GM19035 (cell line): ENCODE data around the gene ME1.
A peak's percentile ranks its signal among the peaks of the same experiment; 100 is the strongest.
"Not testable (repeated sequence)": the region's sequence is repeated elsewhere in the genome, so short reads cannot be mapped to it uniquely, and the experiment has no call there.

Source experiments
- ATAC-seq: cut with Tn5 transposase; IDR thresholded peaks from one replicate; pipeline ENCODE4 v1.9.1; 2021; ENCODE audit not compliant: unreplicated experiment

ME1 gene

DNA sequence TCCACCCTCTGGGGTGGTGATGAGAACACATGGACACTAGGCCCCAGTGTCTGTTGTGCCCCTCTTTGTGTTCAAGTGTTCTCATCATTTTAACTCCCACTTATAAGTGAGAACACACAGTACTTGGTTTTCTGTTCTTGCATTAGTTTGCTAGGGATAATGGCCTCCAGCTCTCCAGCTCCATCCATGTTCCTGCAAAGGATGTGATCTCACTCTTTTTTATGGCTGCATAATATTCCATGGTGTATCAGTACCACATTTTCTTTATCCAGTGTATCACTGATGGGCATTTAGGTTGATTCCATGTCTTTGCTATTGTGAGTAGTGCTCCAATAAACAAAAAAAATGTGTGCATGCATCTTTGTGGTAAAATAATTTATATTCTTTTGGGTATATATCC lies 170.3 kb downstream of the ME1 start:
- ATAC-seq = no peak

DNA sequence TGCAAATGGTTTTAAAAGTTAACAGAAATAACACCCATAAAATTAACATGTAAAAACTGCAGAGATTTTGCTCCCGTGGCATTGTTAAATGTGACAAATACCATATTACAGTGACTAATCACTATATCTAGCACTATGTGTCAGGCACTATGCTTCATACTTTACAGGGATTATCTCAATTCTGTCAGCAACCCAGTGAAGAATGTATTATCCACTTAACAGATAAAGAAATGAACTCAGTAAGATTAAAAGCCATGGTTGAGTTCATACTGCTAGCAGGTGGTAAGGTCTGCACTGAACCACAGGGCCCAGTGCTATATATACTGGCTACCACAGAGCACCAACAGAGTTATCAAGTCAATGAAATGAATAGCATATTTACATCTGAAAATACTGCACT lies 172.3 kb downstream of the ME1 start:
- no peak for ATAC-seq

DNA sequence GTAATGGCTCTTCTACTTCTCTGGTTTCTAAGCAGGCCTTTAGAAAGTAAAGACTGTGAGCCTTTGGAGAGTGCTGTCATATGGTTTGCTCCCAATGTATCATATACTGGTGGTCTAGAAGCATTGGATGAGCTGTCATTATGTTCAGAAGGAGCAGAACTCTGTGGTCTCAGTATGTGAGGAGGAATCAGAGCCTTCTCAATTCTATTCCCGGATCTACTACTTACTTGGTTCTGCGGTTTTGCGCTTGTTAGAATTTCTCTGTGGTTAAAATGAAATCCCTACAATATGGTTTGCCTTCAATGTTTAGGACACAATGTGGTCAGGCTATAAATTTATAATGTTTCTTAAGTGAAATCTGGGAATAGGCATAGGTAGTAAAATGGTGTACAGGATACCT lies 173.1 kb downstream of the ME1 start:
- no peak for ATAC-seq

DNA sequence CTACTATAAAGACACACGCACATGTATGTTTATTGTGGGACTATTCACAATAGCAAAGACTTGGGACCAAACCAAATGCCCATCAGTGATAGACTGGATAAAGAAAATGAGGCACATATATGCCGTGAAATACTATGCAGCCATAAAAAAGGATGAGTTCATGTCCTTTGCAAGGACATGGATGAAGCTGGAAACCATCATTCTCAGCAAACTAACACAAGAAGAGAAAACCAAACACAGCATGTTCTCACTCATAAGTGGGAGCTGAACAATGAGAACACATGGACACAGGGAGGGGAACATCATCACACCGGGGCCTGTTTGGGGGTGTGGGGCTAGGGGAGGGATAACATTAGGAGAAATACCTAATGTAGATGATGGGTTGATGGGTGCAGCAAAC lies 174.1 kb downstream of the ME1 start:
- ATAC-seq = not testable (repeated sequence)

DNA sequence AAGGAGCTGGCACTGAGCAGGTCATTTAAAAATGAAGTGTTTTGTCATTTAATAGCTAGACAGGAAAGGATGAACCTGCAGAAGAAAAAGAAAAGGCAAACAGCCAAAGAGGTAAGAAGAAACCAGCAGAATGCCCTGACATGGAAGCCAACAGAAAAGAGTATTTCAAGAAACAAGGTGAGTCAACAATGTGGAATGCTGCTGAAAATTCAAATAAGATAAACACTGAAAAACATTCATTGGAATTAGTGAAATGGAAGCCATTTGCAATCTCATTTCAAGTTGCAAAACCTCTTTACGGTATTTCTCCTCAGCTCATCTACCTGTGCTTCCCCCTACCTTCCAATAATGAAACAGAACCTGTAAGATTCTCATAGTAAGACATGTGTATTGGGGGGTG lies 178.1 kb downstream of the ME1 start:
- ATAC-seq = no peak

DNA sequence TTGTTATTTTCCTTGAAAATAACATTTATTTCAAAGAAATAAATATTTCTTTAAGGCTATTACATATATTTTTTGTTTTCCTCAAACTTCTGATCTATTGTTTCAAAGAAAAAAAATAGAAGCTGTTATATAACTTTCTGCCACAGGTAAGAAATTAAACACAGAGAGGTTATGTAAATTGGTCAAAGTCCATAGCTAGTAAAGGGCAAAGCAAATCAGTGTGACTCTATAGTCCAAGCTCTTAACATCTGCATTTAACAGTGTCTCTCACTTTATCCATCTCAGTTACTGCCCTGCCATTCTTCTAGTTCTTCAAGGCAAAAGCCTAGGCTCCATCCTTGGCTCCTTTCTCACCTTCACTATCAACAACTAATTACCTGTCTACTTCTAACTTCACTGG lies 180.6 kb downstream of the ME1 start:
- ATAC-seq = no peak

DNA sequence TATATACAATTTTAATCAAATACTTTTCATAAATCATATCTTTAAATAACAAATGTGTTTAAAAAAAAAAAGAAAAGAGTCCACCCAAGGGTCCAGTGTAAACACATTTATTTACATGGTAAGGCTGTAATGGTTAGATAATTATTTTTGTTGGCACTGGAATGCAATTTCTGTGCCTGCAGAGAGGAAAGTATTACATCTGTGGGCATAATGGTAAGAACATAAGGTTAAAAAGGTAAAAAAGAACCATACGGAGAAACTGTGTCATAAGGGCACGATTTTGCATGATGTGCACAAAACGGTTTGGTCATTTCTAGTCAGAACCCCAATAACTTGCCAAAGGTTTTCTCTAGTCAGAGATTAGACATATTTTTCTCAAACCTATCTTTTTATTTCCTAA lies 183.4 kb downstream of the ME1 start:
- no peak for ATAC-seq

DNA sequence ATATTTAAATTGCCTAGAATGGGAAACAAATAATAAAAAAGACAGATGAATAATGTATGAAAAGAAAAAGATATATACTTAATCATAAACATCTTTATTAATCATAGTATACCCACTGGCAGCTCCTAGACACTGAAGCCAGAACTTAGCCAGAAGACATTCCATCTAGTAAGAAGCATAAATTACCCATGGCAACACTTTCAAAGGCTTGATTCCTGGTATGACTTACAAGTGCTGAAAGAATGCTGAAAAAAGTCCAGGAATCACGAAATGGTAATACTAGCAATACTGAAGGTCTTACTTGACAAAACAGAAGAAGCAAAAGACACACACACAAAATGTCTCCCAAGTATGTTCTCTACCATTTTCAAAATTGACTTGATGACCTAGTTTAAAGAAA lies 199.7 kb downstream of the ME1 start:
- ATAC-seq = no peak

DNA sequence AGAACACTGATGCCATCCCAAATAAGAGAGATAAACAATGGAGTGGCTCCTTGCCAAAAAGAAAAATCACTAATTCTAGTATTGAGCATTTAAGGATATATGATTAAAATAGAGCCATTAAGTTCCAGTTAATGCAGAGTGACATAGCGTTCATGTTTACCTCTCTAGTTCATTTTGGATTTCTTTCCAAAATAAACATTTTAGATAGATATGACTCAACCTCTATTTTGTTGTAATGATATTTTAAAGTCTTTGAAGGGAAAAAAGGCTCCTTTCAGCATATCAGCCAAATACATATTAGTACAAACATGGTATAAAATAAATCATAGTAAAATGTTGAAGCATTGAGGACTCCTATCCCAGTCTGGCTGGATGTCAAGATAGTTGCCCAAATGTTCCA lies 204.3 kb downstream of the ME1 start:
- no peak for ATAC-seq

DNA sequence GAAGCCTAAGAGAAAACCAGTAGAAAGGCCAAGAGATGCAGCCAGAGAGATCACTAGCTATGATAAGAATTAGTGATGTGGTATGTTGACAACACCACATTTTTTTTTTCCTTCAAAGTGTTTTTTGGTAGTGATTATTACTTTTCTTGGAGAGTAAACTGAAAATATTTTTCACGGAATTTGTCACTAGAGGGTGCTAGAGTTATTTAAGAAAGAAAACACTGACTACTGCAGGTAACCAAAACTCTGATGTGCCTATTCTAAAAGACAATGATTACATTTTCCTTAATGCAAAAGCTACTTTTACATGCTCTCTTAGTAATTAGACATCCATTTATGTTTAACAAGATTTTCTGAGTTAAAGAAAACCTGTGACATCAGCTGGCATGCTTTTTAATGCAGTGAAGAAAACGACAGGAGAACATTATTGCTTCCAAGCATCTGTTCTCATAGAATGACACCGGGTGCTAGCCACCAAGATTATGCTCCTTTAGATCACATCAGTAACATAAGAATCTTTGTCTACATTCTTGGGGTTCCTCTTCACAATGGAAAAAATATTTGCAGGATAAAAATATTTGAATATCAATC lies 208.9 kb downstream of the ME1 start:
- peak; percentile 58 for ATAC-seq

DNA sequence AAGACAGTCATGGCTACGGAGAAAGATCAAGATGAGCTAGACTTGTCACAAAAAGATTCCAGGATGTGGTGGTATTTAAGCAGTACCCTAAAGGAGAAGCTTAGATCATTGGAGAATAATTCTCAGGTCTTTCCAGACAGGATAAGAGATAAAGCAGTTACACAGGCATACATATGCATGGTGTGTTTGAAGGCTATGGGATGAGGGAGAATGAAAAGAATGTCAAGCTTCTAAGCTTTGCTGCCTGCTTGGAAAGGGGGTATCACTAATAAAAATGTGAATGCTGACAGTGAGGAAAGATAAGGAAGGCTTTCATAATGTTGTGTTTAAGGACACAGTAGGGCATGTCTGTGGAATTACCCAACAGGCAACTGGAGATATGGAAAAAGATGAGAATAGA lies 209.6 kb downstream of the ME1 start:
- no peak for ATAC-seq

DNA sequence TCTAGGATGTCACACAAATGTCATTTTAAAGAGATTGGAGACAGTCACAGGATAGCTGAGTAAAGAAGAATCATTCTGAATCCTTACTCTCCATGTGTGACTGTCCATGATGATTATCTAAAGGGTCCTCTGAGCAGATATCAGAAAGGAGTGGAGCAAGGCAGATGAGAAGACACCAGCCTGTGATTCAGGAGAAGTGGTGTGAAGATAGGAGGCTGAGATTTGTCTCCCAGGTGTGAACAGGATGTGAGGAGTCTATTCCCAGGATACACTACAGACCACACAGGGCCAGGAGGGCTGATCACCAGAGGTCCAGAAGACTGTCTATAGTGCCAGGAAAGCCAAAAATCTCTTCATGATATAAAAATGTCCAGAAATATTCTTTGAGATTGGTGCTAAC lies 210.7 kb downstream of the ME1 start:
- no peak for ATAC-seq

DNA sequence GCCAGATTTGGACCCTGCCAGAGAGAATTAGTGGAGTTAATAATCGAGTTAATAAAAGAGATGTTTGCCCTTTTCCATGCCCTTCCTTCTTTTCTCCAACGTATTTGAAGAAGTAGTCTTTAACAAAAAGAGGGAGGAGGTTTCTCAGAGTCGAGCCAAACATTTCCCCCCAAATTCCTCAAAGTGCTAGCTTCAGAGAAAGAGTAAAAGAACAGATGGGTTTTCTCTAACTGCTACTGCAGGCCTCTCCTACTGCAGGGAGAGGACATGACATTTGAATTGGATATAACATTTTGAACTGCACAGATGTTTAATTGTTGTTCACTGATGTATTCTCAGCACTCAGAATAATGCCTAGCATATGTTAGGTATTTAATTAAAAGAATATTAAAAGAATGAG lies 212.2 kb downstream of the ME1 start:
- no peak for ATAC-seq

DNA sequence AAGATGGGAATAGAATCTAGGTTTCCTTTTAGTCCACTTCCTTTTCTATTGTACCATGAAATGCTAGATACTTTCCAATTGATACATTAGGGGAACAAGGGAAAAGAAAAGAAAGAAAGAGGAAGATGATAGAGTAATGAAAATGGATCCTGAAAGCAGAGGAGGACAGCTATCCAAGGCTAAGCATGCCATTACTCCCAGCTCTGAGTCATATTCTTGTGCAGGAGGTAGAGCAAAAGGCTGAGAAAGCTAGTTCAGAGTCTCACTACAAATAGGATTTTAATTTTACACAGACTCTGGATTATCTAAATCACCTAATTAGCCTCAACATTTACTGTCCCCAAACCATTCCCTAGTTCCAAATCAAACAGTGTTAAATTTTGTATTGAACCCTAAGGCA lies 214.0 kb downstream of the ME1 start:
- no peak for ATAC-seq

DNA sequence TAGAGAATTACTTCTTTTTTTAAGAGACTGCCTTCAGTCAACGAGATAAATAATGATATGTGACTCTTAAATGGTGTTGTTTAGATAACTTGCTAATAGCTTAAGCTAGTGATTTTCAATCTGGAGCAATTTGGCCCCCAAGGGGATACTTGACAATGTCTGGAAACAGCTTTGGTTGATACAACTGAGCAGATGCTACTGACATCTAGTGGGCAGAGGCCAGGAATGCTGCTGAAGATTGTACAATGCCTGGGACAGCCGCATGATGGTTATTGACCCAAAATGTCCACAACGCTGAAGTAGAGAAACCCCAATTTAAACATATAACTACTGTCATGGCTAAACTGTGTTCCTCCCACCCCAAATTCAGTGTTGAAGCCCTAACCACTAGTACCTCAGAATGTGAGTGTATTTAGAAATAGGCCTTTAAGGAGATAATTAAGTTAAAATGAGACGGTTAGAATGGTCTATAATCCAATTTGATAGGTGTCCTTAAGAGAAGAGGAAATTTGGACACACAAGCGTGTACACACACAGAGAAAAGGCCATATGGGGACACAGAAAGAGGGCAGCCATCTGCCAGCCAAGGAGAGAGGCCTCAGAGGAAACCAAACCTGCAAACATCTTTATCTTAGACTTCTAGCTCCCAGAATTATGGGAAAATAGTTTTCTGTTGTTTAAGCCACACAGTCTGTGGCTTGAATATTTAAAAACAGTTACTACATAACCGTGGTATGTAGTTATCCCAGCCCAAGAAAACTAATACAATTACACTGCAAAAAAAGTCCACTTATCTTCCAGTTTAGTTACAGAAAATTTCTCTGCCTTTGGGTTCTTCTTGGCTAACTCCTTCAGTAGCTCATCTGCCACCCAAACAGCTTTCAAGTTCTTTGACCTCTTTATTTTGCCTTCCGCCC lies 215.5 kb downstream of the ME1 start:
- ATAC-seq = peak; percentile 100

DNA sequence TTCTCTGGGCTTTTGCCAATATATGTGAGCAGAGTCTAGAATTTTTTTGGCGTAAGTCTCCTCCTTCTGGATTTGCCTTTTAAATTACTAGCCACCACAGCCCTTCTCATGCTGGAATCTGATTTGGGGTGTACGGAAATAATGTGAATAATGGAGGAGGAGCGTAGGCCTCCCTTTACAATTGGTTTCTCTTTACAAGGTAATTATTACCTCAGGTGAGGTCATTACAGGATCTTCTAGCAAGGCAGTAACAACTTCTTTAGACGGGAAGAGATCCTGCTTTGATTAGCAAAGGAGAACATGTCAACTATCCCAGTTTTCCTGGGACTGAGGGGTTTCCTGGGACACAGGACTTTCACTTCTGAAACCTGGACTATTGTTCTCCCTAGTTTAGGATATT lies 228.8 kb downstream of the ME1 start:
- ATAC-seq = no peak

DNA sequence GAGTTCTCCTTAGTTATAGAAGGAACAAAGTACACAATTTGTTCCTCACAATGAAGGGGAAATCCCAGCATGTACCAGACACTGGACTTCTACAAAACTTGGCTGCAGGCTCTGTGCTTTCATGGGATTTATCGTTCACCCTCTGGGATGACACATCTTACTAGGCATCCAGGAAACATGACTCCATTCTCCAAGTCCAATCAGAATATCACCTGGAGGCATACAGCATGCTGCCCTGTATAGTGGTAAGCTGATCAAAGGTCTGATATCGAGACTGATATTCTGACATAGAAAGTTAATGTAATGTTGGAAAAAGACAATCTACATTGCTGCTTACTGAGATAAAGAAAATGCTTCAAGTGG lies 231.0 kb downstream of the ME1 start:
- no peak for ATAC-seq

DNA sequence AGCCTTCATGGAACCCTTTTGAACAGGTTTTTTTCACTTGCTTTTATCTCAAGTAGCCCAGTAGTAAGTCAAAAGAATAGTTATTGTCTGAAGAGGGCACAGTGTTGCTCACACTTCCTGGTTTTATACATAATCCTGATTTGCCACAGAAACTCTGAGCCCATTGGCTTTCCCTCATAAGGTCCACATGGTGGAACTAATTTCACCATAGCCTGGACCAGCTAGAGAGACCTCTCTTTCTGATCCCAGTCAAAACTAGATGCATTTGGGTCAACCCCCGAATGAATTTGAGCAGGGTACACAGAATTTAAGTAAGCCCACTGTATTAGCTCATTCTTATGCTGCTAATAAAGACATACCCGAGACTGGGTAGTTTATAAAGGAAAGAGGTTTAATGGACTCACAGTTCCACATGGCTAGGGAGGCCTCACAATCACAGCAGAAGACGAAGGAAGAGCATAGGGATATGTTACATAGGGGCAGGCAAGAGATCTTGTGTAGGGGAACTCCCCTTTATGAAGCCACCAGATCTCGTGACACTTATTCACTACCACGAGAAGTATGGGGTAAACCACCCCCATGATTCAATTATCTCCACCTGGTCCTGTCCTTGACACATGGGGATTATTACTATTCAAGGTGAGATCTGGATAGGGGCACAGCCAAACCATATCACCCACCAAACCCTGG lies 231.5 kb downstream of the ME1 start:
- ATAC-seq = no peak

DNA sequence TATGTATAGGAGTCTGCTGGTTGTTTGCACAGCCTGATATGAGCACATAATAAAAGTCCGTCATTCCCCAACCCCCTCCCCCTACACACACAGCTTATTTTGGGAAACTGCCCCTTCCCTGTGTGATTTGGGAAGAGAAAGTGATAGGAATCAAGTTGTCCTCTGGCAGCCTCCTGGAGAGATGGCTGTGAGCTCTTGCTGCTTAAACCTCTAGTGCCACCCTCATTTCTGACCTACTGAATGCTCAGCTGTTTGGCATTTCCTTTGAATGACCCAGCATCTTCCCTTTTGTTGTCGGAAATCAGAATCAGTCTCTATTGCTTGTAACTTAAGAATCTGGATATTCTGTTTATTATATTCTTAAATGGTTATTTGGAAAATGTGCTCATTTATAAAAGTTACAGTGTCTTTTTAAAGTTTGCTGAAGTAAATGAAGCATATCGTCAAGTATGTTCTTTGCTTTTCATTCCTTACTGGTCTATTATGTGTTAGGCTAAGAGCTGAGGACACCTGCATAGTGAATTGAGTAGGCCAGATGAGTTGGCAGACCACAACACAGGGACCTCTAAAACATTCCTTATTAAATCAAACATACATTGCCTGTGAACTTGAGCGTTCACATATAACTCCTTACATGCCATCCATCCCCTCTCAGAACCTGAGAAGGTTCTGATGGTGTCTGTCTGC lies 232.2 kb downstream of the ME1 start:
- no peak for ATAC-seq

DNA sequence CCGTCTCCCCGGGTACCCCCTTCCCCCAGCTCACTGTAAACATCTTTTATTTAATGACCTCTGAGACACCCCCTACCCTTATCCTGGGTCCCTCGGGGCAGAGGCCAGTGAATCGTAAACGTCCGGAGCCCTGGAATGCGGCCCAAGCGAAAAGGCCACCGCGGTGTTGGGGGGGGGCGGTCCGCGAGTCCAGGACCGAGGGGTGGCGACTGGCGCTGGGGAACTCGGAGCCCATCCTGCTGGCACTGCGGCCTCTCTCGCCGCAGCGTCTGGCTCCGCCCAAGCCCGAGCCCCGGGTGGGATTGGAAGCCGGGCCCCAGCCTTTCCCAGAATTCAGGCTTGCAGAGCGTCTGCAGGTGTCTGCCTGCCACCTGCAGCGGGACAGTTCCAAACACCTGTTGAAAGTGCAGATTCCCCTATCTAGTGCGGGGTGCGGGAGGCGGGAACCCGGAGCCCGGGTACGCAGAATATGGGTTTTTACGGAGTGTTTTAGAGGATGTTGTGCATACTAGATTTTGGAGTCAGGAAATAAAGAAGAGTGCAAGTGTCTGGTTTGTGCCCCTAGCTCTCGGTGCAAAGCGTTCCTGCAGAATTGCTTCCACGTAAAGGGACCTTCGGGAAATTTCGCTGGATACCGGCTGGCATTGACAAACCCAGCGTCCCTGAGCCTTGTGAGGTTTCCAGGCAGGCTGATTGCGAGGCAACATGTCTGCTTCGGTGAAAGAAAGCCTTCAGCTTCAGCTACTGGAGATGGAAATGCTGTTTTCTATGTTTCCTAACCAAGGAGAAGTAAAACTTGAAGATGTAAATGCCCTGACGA lies 236.9 kb downstream of the ME1 start:
- peak; percentile 28 for ATAC-seq
